ENCODE results near the gene CD79A.
A peak's percentile ranks its signal among the peaks of the same experiment; 100 is the strongest.
"Not testable (repeated sequence)": the region's sequence is repeated elsewhere in the genome, so short reads cannot be mapped to it uniquely, and the experiment has no call there.

Gene CD79A

GRCh38 chr19:41863209-41863931 lies 13.7 kb upstream of the CD79A start:
- no peak for DNase-seq

GRCh38 chr19:41864374-41864773 lies 12.7 kb upstream of the CD79A start:
- DNase-seq, result no peak

- DNase-seq, result peak; percentile 38
These were observed 10.8 kb upstream of the CD79A start for GRCh38 chr19:41866284-41866683.

- DNase-seq, result no peak
These were observed 8.7 kb upstream of the CD79A start for GRCh38 chr19:41868120-41868988.

GRCh38 chr19:41868989-41869300 lies 8.1 kb upstream of the CD79A start:
- no peak for DNase-seq

GRCh38 chr19:41869374-41869955 lies 7.6 kb upstream of the CD79A start:
- peak; percentile 93 for DNase-seq

- no peak for DNase-seq
These were observed 6.6 kb upstream of the CD79A start for GRCh38 chr19:41870401-41870873.

- no peak for DNase-seq
These were observed 5.3 kb upstream of the CD79A start for GRCh38 chr19:41871573-41872383.

GRCh38 chr19:41872384-41872774 lies 4.7 kb upstream of the CD79A start:
- DNase-seq, result no peak

GRCh38 chr19:41872775-41873647 lies 4.1 kb upstream of the CD79A start:
- DNase-seq, result peak; percentile 77

GRCh38 chr19:41875973-41876372 lies 1.1 kb upstream of the CD79A start:
- DNase-seq, result not testable (repeated sequence)

GRCh38 chr19:41877916-41878905 lies 1.1 kb downstream of the CD79A start:
- no peak for DNase-seq

GRCh38 chr19:41879080-41879479 lies 2.0 kb downstream of the CD79A start:
- no peak for DNase-seq

GRCh38 chr19:41879670-41880328 lies 2.7 kb downstream of the CD79A start:
- DNase-seq, result no peak

- no peak for DNase-seq
These were observed 3.2 kb downstream of the CD79A start for GRCh38 chr19:41880329-41880708.

GRCh38 chr19:41882568-41883462 lies 5.7 kb downstream of the CD79A start, which contains the start of gene ARHGEF1:
TSS of gene ARHGEF1 (plus strand) at chr19:41883184. CDS start at chr19:41888083, 4,899 bp downstream.
- peak; percentile 57 for DNase-seq

- no peak for DNase-seq
These were observed 6.4 kb downstream of the CD79A start for GRCh38 chr19:41883463-41883820.

GRCh38 chr19:41883821-41884733 lies 7.0 kb downstream of the CD79A start:
- peak; percentile 98 for DNase-seq

Data from NCI-H146 (cell line).